Measurements from ENCODE around the gene PREB.

DNA sequence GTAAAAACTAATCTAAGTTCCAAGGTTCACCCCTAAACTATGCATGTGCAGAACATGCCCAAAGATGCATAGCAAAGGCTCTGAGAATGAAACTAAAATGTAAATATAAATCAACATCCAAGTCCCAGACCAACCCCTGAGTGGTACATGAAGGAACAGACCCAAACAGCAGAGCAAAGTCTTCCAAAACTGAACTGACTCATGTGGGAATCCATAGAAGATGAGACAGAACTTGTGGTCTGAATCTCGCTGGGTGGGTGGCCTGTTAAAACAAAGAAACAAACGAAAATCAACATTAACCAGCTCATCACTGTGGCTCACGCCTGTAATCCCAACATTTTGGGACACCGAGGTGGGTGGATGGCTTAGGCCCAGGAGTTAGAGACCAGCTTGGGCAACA lies 47.9 kb upstream of the PREB start:
- TF ChIP-seq ZNF274 (IDR thresholded peaks at IDR 0.05; ENCODE audit: low read depth, low read length) (no peak), YY1 (IDR thresholded peaks at IDR 0.05; ENCODE audit: insufficient read depth, insufficient read length) (no peak), SUZ12 (IDR thresholded peaks at IDR 0.05; ENCODE audit: extremely low read depth, insufficient read depth, insufficient read length) (no peak)
